ENCODE measurements around the gene ATG4D. TPM values are rescaled to one million over a fixed set of nuclear protein-coding genes. Genes with fewer than 3 reads are reported as not detected.
"Not testable (repeated sequence)": the region's sequence is repeated elsewhere in the genome, so short reads cannot be mapped to it uniquely, and the experiment has no call there.

Gene ATG4D
- total RNA-seq, 1 donor from 2014 or later: 52.6 TPM

- H3K27me3 Mint-ChIP-seq: peaks cover 36% of the 10 kb centered on the region
- no peak overlapping the region for H3K27ac Mint-ChIP-seq
- H3K9me3 Mint-ChIP-seq (ENCODE audit: low read depth): no peaks in the 10 kb centered on the region
Measured at GRCh38 chr19:10520652-10521318, 22.9 kb upstream of the ATG4D start.

GRCh38 chr19:10521461-10522171 lies 22.1 kb upstream of the ATG4D start:
- no peak for DNase-seq (ENCODE audit: low spot score, unreplicated experiment)
- no peaks in the 10 kb centered on the region for H3K36me3 Mint-ChIP-seq (ENCODE audit: insufficient read depth)
- peaks cover 28% of the 10 kb centered on the region for H3K27me3 Mint-ChIP-seq
- H3K4me1 Mint-ChIP-seq (ENCODE audit: low read depth): peaks cover 8% of the 10 kb centered on the region
- H3K9me3 Mint-ChIP-seq (ENCODE audit: low read depth): no peaks in the 10 kb centered on the region
- no peak overlapping the region for H3K4me3 Mint-ChIP-seq (ENCODE audit: low read depth)
- no peak for TF ChIP-seq CTCF (IDR thresholded peaks at IDR 0.05; ENCODE audit: unreplicated experiment)
- H3K27ac Mint-ChIP-seq: no peak overlapping the region

More at GRCh38 chr19:10520652-10521318, 22.9 kb upstream of the ATG4D start:
- no peak for TF ChIP-seq CTCF (IDR thresholded peaks at IDR 0.05; ENCODE audit: unreplicated experiment)
- Mint-ChIP-seq H3K4me1 (ENCODE audit: low read depth) (peaks cover 8% of the 10 kb centered on the region), H3K4me3 (ENCODE audit: low read depth) (no peak overlapping the region), H3K36me3 (ENCODE audit: insufficient read depth) (no peaks in the 10 kb centered on the region)
- DNase-seq (ENCODE audit: low spot score, unreplicated experiment): no peak

- no peak overlapping the region for H3K27ac Mint-ChIP-seq
- DNase-seq (ENCODE audit: low spot score, unreplicated experiment): no peak
- peaks cover 20% of the 10 kb centered on the region for H3K27me3 Mint-ChIP-seq
- H3K36me3 Mint-ChIP-seq (ENCODE audit: insufficient read depth): no peaks in the 10 kb centered on the region
- no peak overlapping the region for H3K4me3 Mint-ChIP-seq (ENCODE audit: low read depth)
- no peak for TF ChIP-seq CTCF (IDR thresholded peaks at IDR 0.05; ENCODE audit: unreplicated experiment)
- H3K9me3 Mint-ChIP-seq (ENCODE audit: low read depth): no peaks in the 10 kb centered on the region
- H3K4me1 Mint-ChIP-seq (ENCODE audit: low read depth): peaks cover 2% of the 10 kb centered on the region
Measured at GRCh38 chr19:10523135-10523636, 20.5 kb upstream of the ATG4D start.

GRCh38 chr19:10525636-10526035 lies 18.1 kb upstream of the ATG4D start:
- Mint-ChIP-seq H3K4me3 (ENCODE audit: low read depth) (no peak overlapping the region), H3K27me3 (no peaks in the 10 kb centered on the region), H3K9me3 (ENCODE audit: low read depth) (no peaks in the 10 kb centered on the region), H3K36me3 (ENCODE audit: insufficient read depth) (no peaks in the 10 kb centered on the region), H3K4me1 (ENCODE audit: low read depth) (no peaks in the 10 kb centered on the region), H3K27ac (no peak overlapping the region)
- no peak for DNase-seq (ENCODE audit: low spot score, unreplicated experiment)
- no peak for TF ChIP-seq CTCF (IDR thresholded peaks at IDR 0.05; ENCODE audit: unreplicated experiment)

- not testable (repeated sequence) for H3K27ac Mint-ChIP-seq
Measured at GRCh38 chr19:10526887-10527286, 16.8 kb upstream of the ATG4D start.

More at GRCh38 chr19:10526887-10527286, 16.8 kb upstream of the ATG4D start:
- not testable (repeated sequence) for H3K9me3 Mint-ChIP-seq (ENCODE audit: low read depth); H3K27me3 Mint-ChIP-seq; H3K4me1 Mint-ChIP-seq (ENCODE audit: low read depth); H3K4me3 Mint-ChIP-seq (ENCODE audit: low read depth); H3K36me3 Mint-ChIP-seq (ENCODE audit: insufficient read depth); DNase-seq (ENCODE audit: low spot score, unreplicated experiment)

Measured in progenitor cell of endocrine pancreas (in vitro differentiated cells).